Left cardiac atrium (tissue), 4 donors: ENCODE data around the gene PLAAT4. TPM values are rescaled to one million over a fixed set of nuclear protein-coding genes. Genes with fewer than 3 reads are reported as not detected.
"Not testable (repeated sequence)": the region's sequence is repeated elsewhere in the genome, so short reads cannot be mapped to it uniquely, and the experiment has no call there.

ENCODE experiments used
- ATAC-seq, 2 donors: fragments of 200-7000 bp; cut with Tn5 transposase; one replicate each; pipeline ENCODE4 v1.9.1; 2020; ENCODE audit warnings: mild to moderate bottlenecking in 2 of 2, moderate library complexity in 2 of 2
- DNase-seq: peaks from one replicate; pipeline ENCODE4 v3.0.0-alpha.2; 2020
- intact Hi-C, 2 donors: fragments of 100-400 bp; cut with DNase I; formaldehyde crosslinking; loops; one replicate each; pipeline versions ENCODE4 v1.14.1 to v1.15.1; 2022 to 2023
- total RNA-seq, 2 donors: library from RNA; stranded (reverse); fragmentation: NEBNext Ultra II Directional; extraction: Animal tissue kit (Norgen Biotek cat#: 25700); gene quantifications; one replicate each; pipeline ENCODE4 v1.2.1, GENCODE V29; 2021
- donor health status: DM: no; HTN: yes; CAD: no.
- donor health status: DM: no; HTN: yes; CAD: no; lungs with severe emphysema.
- donor health status: DM: yes; HTN: yes; CAD: no.
- donor health status: Dilated cardiomyopathy.

The PLAAT4 gene
- total RNA-seq, 2 donors from 2014 or later = 11.3 to 16.6 TPM

GRCh38 chr11:63508009-63508408, 28.6 kb upstream of the PLAAT4 start:
- DNase-seq = no peak
- ATAC-seq = peak; percentile 31 to 35
- intact Hi-C loops = no loop called here

- intact Hi-C loops = no loop called here
Observed at GRCh38 chr11:63508745-63509144, 27.9 kb upstream of the PLAAT4 start.

GRCh38 chr11:63510360-63511047, 26.1 kb upstream of the PLAAT4 start:
- ATAC-seq (peak; percentile 66 to 83), DNase-seq (peak; percentile 49)
- intact Hi-C loops = loop anchor here in 1 of 2 donors (5.0 kb wide), 1 partner anchor 412 kb away; no protein-coding TSS in a partner anchor

More at GRCh38 chr11:63508745-63509144, 27.9 kb upstream of the PLAAT4 start:
- DNase-seq (no peak), ATAC-seq (no peak)

GRCh38 chr11:63511048-63511748, 25.4 kb upstream of the PLAAT4 start:
- ATAC-seq = no peak
- intact Hi-C loops = loop anchor here in 1 of 2 donors (5.0 kb wide), 1 partner anchor 411 kb away; no protein-coding TSS in a partner anchor
- no peak for DNase-seq

GRCh38 chr11:63512816-63513215, 23.8 kb upstream of the PLAAT4 start:
- intact Hi-C loops = loop anchor here in 1 of 2 donors (5.0 kb wide), 1 partner anchor 409 kb away; no protein-coding TSS in a partner anchor
- no peak for DNase-seq
- no peak for ATAC-seq

- intact Hi-C loops = no loop called here
- no peak for ATAC-seq
- DNase-seq = no peak
Observed at GRCh38 chr11:63516109-63516508, 20.5 kb upstream of the PLAAT4 start.

GRCh38 chr11:63517156-63517555, 19.5 kb upstream of the PLAAT4 start:
- no peak for DNase-seq
- no peak for ATAC-seq
- intact Hi-C loops = no loop called here

GRCh38 chr11:63518548-63518947, 18.1 kb upstream of the PLAAT4 start:
- DNase-seq (no peak), ATAC-seq (no peak)
- intact Hi-C loops = no loop called here

- intact Hi-C loops = no loop called here
- DNase-seq = no peak
- ATAC-seq = no peak
Observed at GRCh38 chr11:63520606-63521170, 15.9 kb upstream of the PLAAT4 start.

GRCh38 chr11:63521896-63522295, 14.7 kb upstream of the PLAAT4 start:
- intact Hi-C loops = no loop called here
- ATAC-seq = no peak
- DNase-seq = no peak

- intact Hi-C loops = no loop called here
- DNase-seq = no peak
- ATAC-seq = no peak
Observed at GRCh38 chr11:63523151-63523550, 13.5 kb upstream of the PLAAT4 start.

GRCh38 chr11:63527667-63528066, 8.9 kb upstream of the PLAAT4 start:
- no peak for DNase-seq
- no peak for ATAC-seq
- intact Hi-C loops = no loop called here

GRCh38 chr11:63528156-63528555, 8.5 kb upstream of the PLAAT4 start:
- intact Hi-C loops, DNase-seq, ATAC-seq: not testable (repeated sequence)

- DNase-seq, ATAC-seq, intact Hi-C loops: not testable (repeated sequence)
Observed at GRCh38 chr11:63528729-63529278, 7.8 kb upstream of the PLAAT4 start.

- ATAC-seq, DNase-seq, intact Hi-C loops: not testable (repeated sequence)
Observed at GRCh38 chr11:63529373-63529772, 7.2 kb upstream of the PLAAT4 start.

GRCh38 chr11:63530021-63530420, 6.6 kb upstream of the PLAAT4 start:
- ATAC-seq (no peak), DNase-seq (no peak)
- intact Hi-C loops = no loop called here

- DNase-seq, intact Hi-C loops: not testable (repeated sequence)
- ATAC-seq = peak; percentile 80 to 86
Observed at GRCh38 chr11:63531074-63531792, 5.4 kb upstream of the PLAAT4 start.

GRCh38 chr11:63532117-63532516, 4.5 kb upstream of the PLAAT4 start:
- intact Hi-C loops = no loop called here
- DNase-seq (no peak), ATAC-seq (no peak)

GRCh38 chr11:63532799-63533475, 3.7 kb upstream of the PLAAT4 start:
- DNase-seq (no peak), ATAC-seq (no peak)
- intact Hi-C loops = no loop called here
